ENCODE results near the gene COL4A2.
A peak's percentile ranks its signal among the peaks of the same experiment; 100 is the strongest.

The COL4A2 gene

DNA sequence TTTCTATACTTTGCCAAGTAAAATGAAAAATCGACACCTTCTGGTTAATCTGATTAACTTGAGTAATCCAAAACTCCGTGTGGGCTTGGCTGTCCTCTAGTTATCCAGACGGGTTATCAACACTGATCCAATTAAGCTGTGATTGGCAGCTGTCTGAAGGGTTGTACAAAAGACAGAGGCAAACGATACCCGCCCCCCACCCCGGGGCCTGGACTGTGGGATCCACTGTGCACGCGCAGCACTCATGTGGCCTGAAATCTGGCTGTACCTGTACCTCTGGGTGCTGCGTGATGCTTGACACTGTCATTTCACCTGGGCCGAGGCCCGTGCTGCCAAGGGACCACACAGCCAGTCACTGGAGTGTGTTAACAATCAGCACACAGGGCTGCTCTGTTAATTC lies 53.5 kb downstream of the COL4A2 start:
- TF ChIP-seq GATA3 (IDR thresholded peaks at IDR 0.05; ENCODE audit: low read depth, low read length) (no peak), GATA2 (IDR thresholded peaks at IDR 0.05; ENCODE audit: low read depth, low read length) (no peak)

DNA sequence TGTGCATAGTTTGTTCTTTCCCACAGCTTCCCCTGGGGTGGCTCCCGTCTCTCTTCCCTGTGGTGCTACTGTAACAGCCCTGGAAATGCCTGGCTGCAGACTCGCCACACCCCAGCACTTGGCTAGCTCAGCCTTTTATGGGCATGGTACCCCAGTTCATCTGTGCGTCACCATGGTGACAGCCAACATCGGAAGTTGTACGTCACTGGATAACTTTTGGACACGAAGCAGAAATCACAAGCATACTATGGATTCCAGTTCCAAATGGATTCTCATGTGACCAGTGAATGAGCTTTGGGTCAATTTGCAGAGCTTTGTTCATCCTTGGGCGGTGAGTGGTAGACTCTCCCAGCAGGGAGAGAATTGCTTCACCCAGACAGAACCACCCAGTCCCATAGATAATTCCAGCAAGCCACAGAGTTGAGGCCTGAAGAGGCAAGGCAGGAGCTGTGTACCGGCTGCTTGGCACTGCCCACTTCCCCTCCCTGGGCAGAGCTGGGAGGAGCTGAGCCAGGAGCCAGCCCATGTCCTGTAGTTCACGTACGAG lies 54.4 kb downstream of the COL4A2 start:
- TF ChIP-seq GATA2 (IDR thresholded peaks at IDR 0.05; ENCODE audit: low read depth, low read length) (no peak), GATA3 (IDR thresholded peaks at IDR 0.05; ENCODE audit: low read depth, low read length) (no peak)

DNA sequence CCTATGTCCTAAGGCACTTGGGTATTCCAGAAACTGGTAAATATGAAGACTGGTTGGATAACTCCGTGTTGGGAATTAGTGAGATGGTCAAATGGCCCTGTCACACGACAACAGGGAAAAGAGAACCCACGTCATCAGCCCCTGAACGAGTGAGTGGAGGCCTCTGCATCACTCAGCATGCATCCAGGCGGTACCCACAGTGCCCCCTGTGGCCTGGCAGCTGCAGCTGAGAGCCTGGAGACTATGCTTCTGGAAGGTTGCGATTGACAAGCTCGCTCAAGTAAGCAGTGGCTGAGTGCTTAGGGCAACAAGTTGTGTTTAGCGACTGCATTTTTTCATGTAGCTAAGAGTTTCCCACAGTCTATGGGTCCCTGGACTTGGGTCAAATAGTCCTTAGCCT lies 55.9 kb downstream of the COL4A2 start:
- no peak for TF ChIP-seq GATA3 (IDR thresholded peaks at IDR 0.05; ENCODE audit: low read depth, low read length)
- TF ChIP-seq GATA2 (IDR thresholded peaks at IDR 0.05; ENCODE audit: low read depth, low read length), result no peak

DNA sequence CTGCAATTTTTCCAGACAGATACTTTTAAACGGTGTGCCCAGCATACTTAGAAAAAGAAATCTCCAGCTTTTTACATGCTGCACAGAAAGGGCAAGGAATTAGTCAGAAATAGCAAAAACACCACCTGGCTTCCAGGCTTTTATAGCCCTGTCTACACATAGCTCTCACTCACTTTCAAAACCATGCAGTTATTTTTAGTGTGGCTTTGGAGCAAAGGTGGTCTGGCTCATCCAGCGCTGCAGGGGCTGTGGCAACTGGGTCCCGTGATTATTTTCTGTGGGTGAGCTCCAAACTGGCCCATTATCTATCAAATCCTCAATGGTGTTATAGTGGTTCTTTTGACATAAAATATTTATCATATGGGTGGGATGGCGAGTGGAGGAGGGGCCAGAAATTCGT lies 57.0 kb downstream of the COL4A2 start:
- no peak for TF ChIP-seq GATA3 (IDR thresholded peaks at IDR 0.05; ENCODE audit: low read depth, low read length)
- TF ChIP-seq GATA2 (IDR thresholded peaks at IDR 0.05; ENCODE audit: low read depth, low read length), result no peak

- TF ChIP-seq GATA2 (IDR thresholded peaks at IDR 0.05; ENCODE audit: low read depth, low read length) (no peak), GATA3 (IDR thresholded peaks at IDR 0.05; ENCODE audit: low read depth, low read length) (no peak)
Measured at GRCh38 chr13:110365876-110366275, 58.8 kb downstream of the COL4A2 start.

- TF ChIP-seq GATA3 (IDR thresholded peaks at IDR 0.05; ENCODE audit: low read depth, low read length), result no peak
- no peak for TF ChIP-seq GATA2 (IDR thresholded peaks at IDR 0.05; ENCODE audit: low read depth, low read length)
Measured at GRCh38 chr13:110366733-110367132, 59.6 kb downstream of the COL4A2 start.

DNA sequence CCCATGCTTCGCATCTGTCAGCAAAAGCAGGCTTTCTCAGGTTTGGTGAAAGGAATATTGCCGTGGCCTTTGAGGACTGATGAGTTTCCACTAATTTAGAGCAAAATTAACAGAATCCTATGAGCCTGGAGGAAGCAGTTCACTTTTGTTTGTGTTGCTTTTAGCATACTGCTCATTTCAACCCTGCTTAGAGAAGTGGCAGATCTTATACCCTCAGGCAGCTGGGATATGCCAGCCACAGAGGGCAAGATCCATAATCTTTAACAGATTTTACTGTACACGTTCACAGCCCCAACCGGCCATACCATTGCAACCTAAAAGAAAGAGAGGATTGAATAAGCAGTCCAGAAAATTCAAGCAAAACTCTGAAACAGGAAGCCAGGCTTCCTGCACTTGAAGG lies 60.5 kb downstream of the COL4A2 start:
- TF ChIP-seq GATA3 (IDR thresholded peaks at IDR 0.05; ENCODE audit: low read depth, low read length) (no peak), GATA2 (IDR thresholded peaks at IDR 0.05; ENCODE audit: low read depth, low read length) (0 out of 2 replicates have a peak, but pooled peaks have one; percentile 17)

DNA sequence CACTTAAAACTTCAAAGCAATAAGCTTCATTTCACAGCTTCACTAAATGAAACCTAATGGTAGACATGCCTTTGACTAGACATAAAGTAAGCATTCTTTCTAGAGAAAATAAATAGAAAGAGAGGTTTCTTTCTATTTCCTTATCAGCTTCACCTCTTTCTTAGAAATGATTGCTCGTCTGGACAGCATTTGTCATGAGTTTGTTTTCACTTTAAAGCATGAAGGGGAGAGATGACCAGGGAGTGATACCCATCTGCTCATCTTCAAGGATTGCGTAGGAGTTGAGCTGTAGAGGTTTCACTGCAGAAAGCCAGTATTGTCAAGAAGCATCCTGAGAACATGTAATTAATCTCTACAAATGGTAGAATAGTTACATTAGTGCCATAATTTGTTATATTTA lies 61.3 kb downstream of the COL4A2 start:
- no peak for TF ChIP-seq GATA3 (IDR thresholded peaks at IDR 0.05; ENCODE audit: low read depth, low read length)

GRCh38 chr13:110369400-110369799 lies 62.3 kb downstream of the COL4A2 start:
- TF ChIP-seq GATA2 (IDR thresholded peaks at IDR 0.05; ENCODE audit: low read depth, low read length) (no peak), GATA3 (IDR thresholded peaks at IDR 0.05; ENCODE audit: low read depth, low read length) (no peak)

- TF ChIP-seq GATA2 (IDR thresholded peaks at IDR 0.05; ENCODE audit: low read depth, low read length) (peak; percentile 91), GATA3 (IDR thresholded peaks at IDR 0.05; ENCODE audit: low read depth, low read length) (peak; percentile 92)
Measured at GRCh38 chr13:110371550-110372465, 64.7 kb downstream of the COL4A2 start.

DNA sequence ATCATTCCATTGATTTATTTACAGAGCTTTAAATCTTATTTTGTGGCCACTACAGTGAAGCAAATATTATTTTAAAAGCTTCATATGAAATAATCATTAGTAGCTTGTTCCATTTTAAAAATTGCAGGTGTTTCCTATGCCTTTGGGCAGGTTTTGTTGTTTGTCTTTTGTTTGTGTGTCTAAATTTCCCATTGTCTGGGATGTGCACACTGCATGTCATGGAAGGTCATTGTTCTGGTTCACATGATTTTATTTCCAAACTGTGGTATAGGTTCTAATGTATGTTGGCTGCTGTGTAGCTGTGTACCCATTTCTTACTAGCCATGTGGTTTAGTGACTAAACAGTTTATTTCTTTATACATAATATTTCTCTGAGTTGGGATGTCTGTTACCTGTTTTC lies 65.6 kb downstream of the COL4A2 start:
- TF ChIP-seq GATA3 (IDR thresholded peaks at IDR 0.05; ENCODE audit: low read depth, low read length), result no peak
- no peak for TF ChIP-seq GATA2 (IDR thresholded peaks at IDR 0.05; ENCODE audit: low read depth, low read length)

GRCh38 chr13:110373617-110374016 lies 66.5 kb downstream of the COL4A2 start:
- TF ChIP-seq GATA2 (IDR thresholded peaks at IDR 0.05; ENCODE audit: low read depth, low read length), result no peak
- TF ChIP-seq GATA3 (IDR thresholded peaks at IDR 0.05; ENCODE audit: low read depth, low read length), result no peak

- TF ChIP-seq GATA2 (IDR thresholded peaks at IDR 0.05; ENCODE audit: low read depth, low read length) (no peak), GATA3 (IDR thresholded peaks at IDR 0.05; ENCODE audit: low read depth, low read length) (no peak)
Measured at GRCh38 chr13:110374431-110375370, 67.6 kb downstream of the COL4A2 start.

- TF ChIP-seq GATA2 (IDR thresholded peaks at IDR 0.05; ENCODE audit: low read depth, low read length), result 0 out of 2 replicates have a peak, but pooled peaks have one; percentile 31
- TF ChIP-seq GATA3 (IDR thresholded peaks at IDR 0.05; ENCODE audit: low read depth, low read length), result no peak
Measured at GRCh38 chr13:110376120-110376519, 69.0 kb downstream of the COL4A2 start.

Data from SH-SY5Y (cell line).